B cell (primary cell): ENCODE data around the gene GPR27. TPM values are rescaled to one million over a fixed set of nuclear protein-coding genes. Genes with fewer than 3 reads are reported as not detected.

Experiments
- ATAC-seq: fragments of 200-7000 bp; cut with Tn5 transposase; one replicate; pipeline ENCODE4 v1.10.0; 2021; ENCODE audit warnings: low read depth, mild to moderate bottlenecking, moderate number of reproducible peaks, moderate library complexity
- CTCF ChIA-PET: fragments of 350-600 bp; sonication (Branson Sonifier 250); formaldehyde crosslinking; loops from one replicate; lab custom pipeline; 2021; ENCODE audit warnings: antibody characterized with exemption, inconsistent platforms; lab: Charles Lee
- POLR2A ChIA-PET: fragments of 350-600 bp; sonication (Branson Sonifier 250); formaldehyde crosslinking; loops from one replicate; lab custom pipeline; 2021; ENCODE audit warnings: antibody characterized with exemption; lab: Charles Lee
- DNase-seq: peaks from one replicate; pipeline ENCODE4 v3.0.0; 2013
- H2AFZ ChIP-seq: 2 replicates; pipeline ENCODE4 v1.6.1; 2012; ENCODE audit warnings: mild to moderate bottlenecking, low read depth, low read length; ENCODE audit not compliant: insufficient read depth, poor library complexity, severe bottlenecking
- H3K27ac ChIP-seq, 2 donors: 1 replicate in 1 of 2; 2 replicates in 1 of 2; pipeline ENCODE4 v1.5.1; 2012 to 2013; ENCODE audit warnings: low read length in 2 of 2, mild to moderate bottlenecking in 2 of 2, moderate library complexity in 1 of 2
- H3K27me3 ChIP-seq, 4 experiments: fragments of 200-600 bp in 1 of 4; sonication (generic) in 1 of 4; replicated peaks in 1 of 4; 1 replicate in 2 of 4; 2 replicates in 2 of 4; pipeline versions ENCODE4 v1.6.1 to v1.7.0; 2013 to 2016; ENCODE audit warnings: low read length in 3 of 4, mild to moderate bottlenecking in 2 of 4, mixed read lengths in 1 of 4, moderate library complexity in 1 of 4; ENCODE audit not compliant: insufficient read depth in 4 of 4, control insufficient read depth in 3 of 4; ENCODE audit errors: control extremely low read depth in 1 of 4
- H3K36me3 ChIP-seq, 2 experiments: replicated peaks in 1 of 2; 1 replicate in 1 of 2; 2 replicates in 1 of 2; pipeline versions ENCODE4 v1.6.1 to v1.7.1; 2013; ENCODE audit warnings: low read length in 1 of 2; ENCODE audit not compliant: insufficient read depth in 2 of 2, control insufficient read depth in 1 of 2; ENCODE audit errors: control extremely low read depth in 1 of 2, extremely low read depth in 1 of 2
- H3K4me1 ChIP-seq, 2 donors: fragments of 200-600 bp in 1 of 2; sonication (generic) in 1 of 2; 1 replicate in 1 of 2; 2 replicates in 1 of 2; pipeline versions ENCODE4 v1.5.1 to v1.6.1; 2013 to 2017; ENCODE audit warnings: low read length in 2 of 2; ENCODE audit not compliant: control insufficient read depth in 2 of 2, insufficient read depth in 2 of 2
- H3K4me2 ChIP-seq: replicated peaks from 2 replicates; pipeline ENCODE3; 2012; ENCODE audit warnings: mild to moderate bottlenecking, low read depth, low read length; ENCODE audit not compliant: poor library complexity, severe bottlenecking
- H3K4me3 ChIP-seq, 5 experiments: fragments of 200-600 bp in 1 of 5; sonication (generic) in 1 of 5; 1 replicate in 3 of 5; 2 replicates in 2 of 5; pipeline versions ENCODE4 v1.5.1 to v1.7.0; 2011 to 2016; ENCODE audit warnings: low read length in 4 of 5, mild to moderate bottlenecking in 4 of 5, low read depth in 2 of 5, control low read depth in 1 of 5, moderate library complexity in 1 of 5; ENCODE audit not compliant: insufficient read depth in 1 of 5; ENCODE audit errors: control extremely low read depth in 1 of 5, extremely low read depth in 1 of 5
- H3K79me2 ChIP-seq: fragments of 200-600 bp; sonication (generic); one replicate; pipeline ENCODE4 v1.6.0; 2016; ENCODE audit warnings: low read length; ENCODE audit not compliant: control insufficient read depth, insufficient read depth
- H3K9ac ChIP-seq: fragments of 200-600 bp; sonication (generic); 2 replicates; pipeline ENCODE4 v1.6.1; 2017; ENCODE audit warnings: mild to moderate bottlenecking, low read length, moderate library complexity
- H3K9me3 ChIP-seq, 3 donors: one replicate each; pipeline versions ENCODE4 v1.6.1 to v1.7.1; 2013; ENCODE audit warnings: low read length in 2 of 3; ENCODE audit not compliant: control insufficient read depth in 2 of 3, insufficient read depth in 1 of 3; ENCODE audit errors: control extremely low read depth in 1 of 3
- H4K20me1 ChIP-seq: 2 replicates; pipeline ENCODE4 v1.6.0; 2012; ENCODE audit warnings: mild to moderate bottlenecking, low read length; ENCODE audit not compliant: insufficient read depth, control insufficient read depth, poor library complexity, severe bottlenecking
- H3K27ac Mint-ChIP-seq: one replicate; pipeline ENCODE4 v1.8.0; 2021; ENCODE audit warnings: mixed read lengths
- H3K27me3 Mint-ChIP-seq: one replicate; pipeline ENCODE4 v1.8.0; 2021; ENCODE audit warnings: mixed read lengths
- H3K4me1 Mint-ChIP-seq: one replicate; pipeline ENCODE4 v1.8.0; 2021; ENCODE audit warnings: mixed read lengths
- H3K4me3 Mint-ChIP-seq: one replicate; pipeline ENCODE4 v1.8.0; 2021; ENCODE audit warnings: mixed read lengths
- H3K9me3 Mint-ChIP-seq: one replicate; pipeline ENCODE4 v1.8.0; 2022; ENCODE audit warnings: mixed read lengths; ENCODE audit not compliant: insufficient read depth
- CTCF ChIP-seq: fragments of 200-600 bp; IDR thresholded peaks from one replicate; pipeline ENCODE4 v1.8.0; 2022; ENCODE audit warnings: antibody characterized with exemption, mild to moderate bottlenecking
- EZH2 ChIP-seq: IDR thresholded peaks from 2 replicates; pipeline ENCODE4 v1.6.1; 2012; ENCODE audit warnings: borderline replicate concordance, low read depth, mild to moderate bottlenecking, moderate library complexity, low read length; ENCODE audit not compliant: insufficient read depth, poor library complexity, severe bottlenecking
- WGBS: methylation state at CpG from one replicate; pipeline ENCODE4 v1.1.5; 2013; ENCODE audit warnings: missing lambda C conversion rate; ENCODE audit not compliant: insufficient coverage; 5-methylcytosine and 5-hydroxymethylcytosine counted together
- intact Hi-C: fragments of 100-400 bp; cut with micrococcal nuclease; formaldehyde crosslinking; loops from one replicate; pipeline ENCODE4 v1.10.0; 2022
- polyA plus RNA-seq: library from polyadenylated mRNA; depleted of rRNA; stranded (reverse); fragments of >200 nt; gene quantifications from 2 replicates; pipeline ENCODE4 v1.2.3, GENCODE V29; 2012
- total RNA-seq, 2 donors: library from RNA; stranded (reverse); fragments of 120-200 nt in 1 of 2; gene quantifications; 1 replicate in 1 of 2; 2 replicates in 1 of 2; pipeline versions ENCODE4 v1.2.3 to v1.2.4, GENCODE V29; 2013 to 2022

GPR27 gene
- total and polyA plus RNA-seq, 2 donors (not counting 1 experiment from before 2014, with no cell fraction given) = 0.04 TPM; not detected in 1

DNA sequence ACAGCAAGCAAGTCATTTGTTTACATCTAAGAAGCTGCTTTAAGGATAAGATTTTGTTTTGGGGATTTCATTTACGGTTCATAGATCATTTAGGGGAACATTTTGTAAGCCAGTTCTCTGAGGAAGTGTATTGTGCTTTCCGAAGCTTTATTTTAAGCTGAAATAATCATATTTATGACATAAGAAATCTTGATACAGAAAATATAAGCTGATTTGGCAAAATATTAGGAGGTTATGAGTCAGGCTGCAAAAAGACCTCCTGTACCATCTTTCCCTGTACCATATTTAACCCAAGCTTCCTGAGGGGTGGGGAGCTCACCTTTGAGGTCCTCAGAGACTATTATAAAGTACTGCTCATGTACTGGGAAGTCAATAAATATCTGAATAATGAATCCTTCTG, 20.3 kb upstream of the GPR27 start:
- Histone ChIP-seq H3K4me1 (peaks cover 0 to 5% of the 10 kb centered on the region in 2 donors), H3K9me3 (peaks cover 0 to 5% (median 3%) of the 10 kb centered on the region in 3 donors), H3K4me3 (no peak overlapping the region), H2AFZ (no peak overlapping the region), H3K27ac (no peak overlapping the region), H3K9ac (no peak overlapping the region), H3K27me3 (peaks cover 0 to 19% (median 3%) of the 10 kb centered on the region in 4 experiments), H3K79me2 (no peaks in the 10 kb centered on the region), H4K20me1 (no peaks in the 10 kb centered on the region), H3K4me2 (no peak overlapping the region), H3K36me3 (no peaks in the 10 kb centered on the region)
- Mint-ChIP-seq H3K27me3 (peaks cover 41% of the 10 kb centered on the region), H3K4me3 (no peak overlapping the region), H3K27ac (no peak overlapping the region), H3K4me1 (peaks cover 9% of the 10 kb centered on the region), H3K9me3 (peaks cover 2% of the 10 kb centered on the region)
- no peak for ATAC-seq
- POLR2A ChIA-PET = no interaction called here
- no peak for TF ChIP-seq CTCF
- no peak for TF ChIP-seq EZH2
- intact Hi-C loops = no loop called here
- CTCF ChIA-PET = interaction anchor here (0.7 to 7.9 kb wide), 3 partner anchors 20 to 1088 kb away, joined by 3 to 120 read pairs (median 3); no protein-coding TSS in a partner anchor
- DNase-seq = no peak
- no CpG with 5 or more reads among the region's 2 CpGs for WGBS

- Histone ChIP-seq H3K4me2 (no peak overlapping the region), H3K9ac (no peak overlapping the region), H3K36me3 (no peaks in the 10 kb centered on the region), H4K20me1 (no peaks in the 10 kb centered on the region), H3K4me3 (no peak overlapping the region), H3K4me1 (peaks cover 0 to 4% of the 10 kb centered on the region in 2 donors), H3K27me3 (peaks cover 0 to 11% (median 3%) of the 10 kb centered on the region in 4 experiments), H3K79me2 (no peaks in the 10 kb centered on the region), H2AFZ (no peak overlapping the region), H3K27ac (no peak overlapping the region), H3K9me3 (peaks cover 0 to 5% (median 3%) of the 10 kb centered on the region in 3 donors)
- no CpG with 5 or more reads among the region's 1 CpG for WGBS
- peaks cover 50% of the 10 kb centered on the region for H3K27me3 Mint-ChIP-seq
- TF ChIP-seq CTCF (no peak), EZH2 (no peak)
- peaks cover 2% of the 10 kb centered on the region for H3K9me3 Mint-ChIP-seq
- CTCF ChIA-PET = no interaction called here
- no peak overlapping the region for H3K4me3 Mint-ChIP-seq
- ATAC-seq (no peak), DNase-seq (no peak)
- POLR2A ChIA-PET = no interaction called here
- intact Hi-C loops = no loop called here
- peaks cover 4% of the 10 kb centered on the region for H3K4me1 Mint-ChIP-seq
- no peak overlapping the region for H3K27ac Mint-ChIP-seq
Observed at GRCh38 chr3:71734881-71735280, 18.8 kb upstream of the GPR27 start.
